K562 (cell line): Measurements from ENCODE around the gene IL17RA. TPM values are rescaled to one million over a fixed set of nuclear protein-coding genes. Genes with fewer than 3 reads are reported as not detected.

ENCODE experiments used
- ARID1B ChIP-seq: fragments of 450-650 bp; IDR thresholded peaks from 2 replicates; pipeline ENCODE4 v1.6.1; 2016; ENCODE audit warnings: antibody characterized with exemption, mild to moderate bottlenecking, inconsistent platforms
- BRF2 ChIP-seq: IDR thresholded peaks from 3 replicates; pipeline ENCODE4 v1.6.1; 2011; ENCODE audit warnings: borderline replicate concordance, mild to moderate bottlenecking; ENCODE audit not compliant: insufficient read length, insufficient read depth
- C11orf30 ChIP-seq: fragments of 450-650 bp; IDR thresholded peaks from 2 replicates; pipeline ENCODE4 v1.6.1; 2016; ENCODE audit warnings: low read depth, mild to moderate bottlenecking
- DPF2 ChIP-seq: fragments of 450-650 bp; IDR thresholded peaks from 2 replicates; pipeline ENCODE4 v1.6.1; 2016
- E2F6 ChIP-seq, 2 experiments: IDR thresholded peaks; 2 replicates each; pipeline ENCODE4 v1.6.1; 2011; ENCODE audit warnings: borderline replicate concordance in 1 of 2, control low read depth in 1 of 2, low read depth in 1 of 2, low read length in 1 of 2, mild to moderate bottlenecking in 1 of 2, mixed read lengths in 1 of 2, moderate library complexity in 1 of 2; ENCODE audit not compliant: insufficient read depth in 1 of 2, insufficient read length in 1 of 2, poor library complexity in 1 of 2, severe bottlenecking in 1 of 2; ENCODE audit errors: extremely low read depth in 1 of 2
- ELF1 ChIP-seq: fragments of 200-800 bp; sonication (Bioruptor generic); IDR thresholded peaks from 2 replicates; pipeline ENCODE4 v1.6.1; 2016; ENCODE audit warnings: missing genetic modification characterization, missing compliant biosample characterization
- FOXK1 ChIP-seq: sonication (generic); formaldehyde crosslinking; IDR thresholded peaks from 2 replicates; pipeline ENCODE4 v1.8.0; 2022; ENCODE audit warnings: missing genetic modification reagents, mild to moderate bottlenecking, borderline replicate concordance
- HLTF ChIP-seq: fragments of 450-650 bp; IDR thresholded peaks from 2 replicates; pipeline ENCODE4 v1.6.1; 2016
- MAFF ChIP-seq: IDR thresholded peaks from 2 replicates; pipeline ENCODE4 v1.6.1; 2012; ENCODE audit warnings: low read length, improper control_type of control experiment
- NFE2 ChIP-seq: IDR thresholded peaks from 2 replicates; pipeline ENCODE4 v1.6.1; 2014; ENCODE audit warnings: antibody characterized with exemption, low read depth
- NFE2L1 ChIP-seq: fragments of 450-650 bp; IDR thresholded peaks from 2 replicates; pipeline ENCODE4 v1.6.1; 2016; ENCODE audit warnings: missing genetic modification characterization, low read depth, mild to moderate bottlenecking, missing compliant biosample characterization, moderate library complexity, borderline replicate concordance
- RAD51 ChIP-seq: fragments of 450-650 bp; IDR thresholded peaks from 2 replicates; pipeline ENCODE4 v1.7.1; 2016; ENCODE audit warnings: low read depth, mild to moderate bottlenecking, borderline replicate concordance
- SRSF7 ChIP-seq: fragments of 200-400 bp; formaldehyde crosslinking; optimal IDR thresholded peaks from 2 replicates; pipeline ENCODE3; 2017; ENCODE audit warnings: mild to moderate bottlenecking, low read depth, low read length
- TOE1 ChIP-seq, 2 experiments: fragments of 450-650 bp in 1 of 2; sonication (generic) in 1 of 2; formaldehyde crosslinking in 1 of 2; IDR thresholded peaks; 2 replicates each; pipeline versions ENCODE4 v1.7.1 to v1.8.0; 2016 to 2022; ENCODE audit warnings: borderline replicate concordance in 2 of 2, mild to moderate bottlenecking in 2 of 2, antibody characterized with exemption in 1 of 2, inconsistent platforms in 1 of 2, low read depth in 1 of 2, missing genetic modification reagents in 1 of 2, moderate library complexity in 1 of 2
- XRCC5 ChIP-seq: fragments of 200-400 bp; formaldehyde crosslinking; IDR thresholded peaks from 2 replicates; pipeline ENCODE4 v1.6.1; 2017; ENCODE audit warnings: low read depth, mild to moderate bottlenecking, low read length
- ZBTB26 ChIP-seq: fragments of 450-650 bp; formaldehyde crosslinking; IDR thresholded peaks from 2 replicates; pipeline ENCODE4 v1.4.0; 2022; ENCODE audit warnings: missing genetic modification characterization
- ZNF140 ChIP-seq: fragments of 250-450 bp; sonication (Bioruptor Pico); IDR thresholded peaks from 2 replicates; pipeline ENCODE4 v1.8.0; 2021; ENCODE audit warnings: moderate library complexity, mild to moderate bottlenecking, inconsistent platforms
- ZNF431 ChIP-seq: sonication (generic); formaldehyde crosslinking; IDR thresholded peaks from 2 replicates; pipeline ENCODE4 v1.8.0; 2022; ENCODE audit warnings: mild to moderate bottlenecking, missing genetic modification reagents
- polyA plus RNA-seq, 8 experiments: library from polyadenylated mRNA; depleted of rRNA in 4 of 8; stranded (reverse) in 5 of 8; unstranded in 3 of 8; fragments of >200 nt; fragmentation: Nextera tagmentation in 2 of 8; fragmentation: Illumina TruSeq in 1 of 8; extraction: Ambion mirVana in 2 of 8; extraction: Trizol in 1 of 8; gene quantifications; 2 replicates each; pipeline versions ENCODE4 v1.2.1 to v1.2.3, GENCODE V29; 2011 to 2014; ENCODE audit warnings: inconsistent platforms in 1 of 8, missing spikeins in 1 of 8
- total RNA-seq, 7 experiments: library from RNA; depleted of rRNA in 6 of 7; stranded (reverse); fragments of >200 nt in 6 of 7; fragmentation: Illumina TruSeq in 2 of 7; extraction: Trizol in 2 of 7; gene quantifications; 2 replicates each; pipeline versions ENCODE4 v1.2.1 to v1.2.3, GENCODE V29; 2011 to 2021; ENCODE audit warnings: low replicate concordance in 1 of 7

Gene IL17RA
- total and polyA plus RNA-seq, 9 of the 15 experiments (the other 6 are each of a cell fraction or from before 2014, with no cell fraction given), result 0.17 to 11.8 (median 3.7) TPM

GRCh38 chr22:17074648-17075002 lies 10.2 kb upstream of the IL17RA start (continued):
- TF ChIP-seq ZNF431 (CRISPR knock-in tag), result no peak
- no peak; the same call in 1 of the 2 replicates for TF ChIP-seq HLTF
- TF ChIP-seq ZBTB26 (CRISPR knock-in tag), result no peak
- TF ChIP-seq XRCC5, result no peak
- TF ChIP-seq ZNF140 (CRISPR knock-in tag), result no peak
- no peak for TF ChIP-seq E2F6 (IDR thresholded peaks at IDR 0.05; ENCODE audit: borderline replicate concordance in 1 of 2, extremely low read depth in 1 of 2, insufficient read depth in 1 of 2, insufficient read length in 1 of 2, low read depth in 1 of 2, low read length in 1 of 2, poor library complexity in 1 of 2, severe bottlenecking in 1 of 2)
- TF ChIP-seq RAD51, result no peak
- no peak for TF ChIP-seq DPF2
- 0 out of 2 replicates have a peak, but pooled peaks have one; percentile 29 for TF ChIP-seq ARID1B
- peak; percentile 73; the same call in 1 of the 2 replicates for TF ChIP-seq MAFF
- TF ChIP-seq C11orf30, result peak; percentile 90
- no peak for TF ChIP-seq TOE1 (IDR thresholded peaks at IDR 0.05; ENCODE audit: borderline replicate concordance)
- TF ChIP-seq TOE1 (CRISPR knock-in tag; IDR thresholded peaks at IDR 0.05; ENCODE audit: borderline replicate concordance, low read depth), result no peak
- no peak for TF ChIP-seq SRSF7
- TF ChIP-seq FOXK1 (CRISPR knock-in tag), result no peak
- TF ChIP-seq BRF2, result no peak
- TF ChIP-seq ELF1, result no peak
- TF ChIP-seq NFE2, result peak; percentile 70; the same call in 1 of the 2 replicates
- peak; percentile 41; the same call in 1 of the 2 replicates for TF ChIP-seq NFE2L1 (tag)
